NCI-H524 (cell line): ENCODE results near the gene CCDC196.

Experiments
- DNase-seq, 2 experiments: peaks; one replicate each; lab custom pipeline; 2025; lab: John Stamatoyannopoulos, UW

Gene CCDC196

GRCh38 chr14:66485910-66486421 is at the start of gene CCDC196:
CCDC196 (plus strand) TSS chr14:66486371; CDS start chr14:66486503, 132 bp downstream.
- no peak for DNase-seq

GRCh38 chr14:66440801-66441200 is 45.4 kb upstream of the CCDC196 start:
- no peak for DNase-seq

GRCh38 chr14:66442953-66443571 is 43.1 kb upstream of the CCDC196 start:
- DNase-seq = peak in 1 of 2 experiments; percentile 12

- DNase-seq = no peak
Measured at GRCh38 chr14:66443785-66444184, 42.4 kb upstream of the CCDC196 start.

- DNase-seq = peak in 1 of 2 experiments; percentile 54
Measured at GRCh38 chr14:66444271-66444927, 41.8 kb upstream of the CCDC196 start.

- DNase-seq = peak; percentile 66 to 92
Measured at GRCh38 chr14:66445936-66446335, 40.2 kb upstream of the CCDC196 start.

- no peak for DNase-seq
Measured at GRCh38 chr14:66453469-66453868, 32.7 kb upstream of the CCDC196 start.

GRCh38 chr14:66459603-66460002 is 26.6 kb upstream of the CCDC196 start:
- DNase-seq = no peak

- no peak for DNase-seq
Measured at GRCh38 chr14:66464261-66464660, 21.9 kb upstream of the CCDC196 start.

- no peak for DNase-seq
Measured at GRCh38 chr14:66468778-66469367, 17.3 kb upstream of the CCDC196 start.

GRCh38 chr14:66471584-66471983 is 14.6 kb upstream of the CCDC196 start:
- DNase-seq = no peak

GRCh38 chr14:66472251-66472650 is 13.9 kb upstream of the CCDC196 start:
- DNase-seq = no peak

- DNase-seq = no peak
Measured at GRCh38 chr14:66473223-66473622, 12.9 kb upstream of the CCDC196 start.

GRCh38 chr14:66476964-66477363 is 9.2 kb upstream of the CCDC196 start:
- DNase-seq = no peak

- no peak for DNase-seq
Measured at GRCh38 chr14:66477567-66477966, 8.6 kb upstream of the CCDC196 start.

- DNase-seq = no peak
Measured at GRCh38 chr14:66482873-66483272, 3.3 kb upstream of the CCDC196 start.

GRCh38 chr14:66483322-66483721 is 2.8 kb upstream of the CCDC196 start:
- no peak for DNase-seq

GRCh38 chr14:66485029-66485428 is 1.1 kb upstream of the CCDC196 start:
- no peak for DNase-seq

- DNase-seq = no peak
Measured at GRCh38 chr14:66487164-66487563, 993 bp downstream of the CCDC196 start.

GRCh38 chr14:66490143-66491111 is 4.3 kb downstream of the CCDC196 start:
- no peak for DNase-seq

GRCh38 chr14:66493750-66494149 is 7.6 kb downstream of the CCDC196 start:
- DNase-seq = no peak
